H1 (cell line): Measurements from ENCODE around the gene FBXW10B.

ENCODE experiments used
- ASH2L ChIP-seq: fragments of 200-600, 300-600 bp; sonication (generic); IDR thresholded peaks from one replicate; pipeline ENCODE4 v1.7.1; 2017; ENCODE audit warnings: low read length
- ATF3 ChIP-seq: IDR thresholded peaks from 2 replicates; pipeline ENCODE4 v1.6.1; 2011; ENCODE audit warnings: low read depth, mild to moderate bottlenecking, low read length; ENCODE audit not compliant: insufficient read depth
- BRCA1 ChIP-seq: IDR thresholded peaks from 2 replicates; pipeline ENCODE4 v1.6.1; 2012; ENCODE audit warnings: low read depth, low read length, improper control_type of control experiment
- CEBPB ChIP-seq: IDR thresholded peaks from 2 replicates; pipeline ENCODE4 v1.6.1; 2012; ENCODE audit warnings: low read depth, low read length
- CTCF ChIP-seq, 3 experiments: IDR thresholded peaks; 1 replicate in 2 of 3; 2 replicates in 1 of 3; pipeline versions ENCODE4 v1.5.1 to v1.6.1; 2011; ENCODE audit warnings: low read length in 3 of 3, mild to moderate bottlenecking in 3 of 3, inconsistent platforms in 2 of 3, low read depth in 1 of 3, moderate library complexity in 1 of 3; ENCODE audit not compliant: insufficient read depth in 1 of 3; ENCODE audit errors: control extremely low read depth in 1 of 3
- EGR1 ChIP-seq: IDR thresholded peaks from 2 replicates; pipeline ENCODE4 v1.6.1; 2011; ENCODE audit warnings: low read depth, low read length, borderline replicate concordance
- EP300 ChIP-seq, 2 experiments: IDR thresholded peaks; 1 replicate in 1 of 2; 2 replicates in 1 of 2; pipeline ENCODE4 v1.6.1; 2011 to 2012; ENCODE audit warnings: low read depth in 2 of 2, low read length in 2 of 2, mild to moderate bottlenecking in 2 of 2, borderline replicate concordance in 1 of 2, inconsistent platforms in 1 of 2, moderate library complexity in 1 of 2
- EZH2 ChIP-seq: fragments of 200-600 bp; sonication (generic); IDR thresholded peaks from 2 replicates; pipeline ENCODE4 v1.7.1; 2012; ENCODE audit warnings: low read depth, mild to moderate bottlenecking, moderate library complexity, low read length, inconsistent platforms; ENCODE audit not compliant: severe bottlenecking
- GABPA ChIP-seq: IDR thresholded peaks from 2 replicates; pipeline ENCODE4 v1.6.1; 2011; ENCODE audit warnings: mild to moderate bottlenecking, low read length, moderate library complexity, borderline replicate concordance; ENCODE audit not compliant: insufficient read depth
- JUN ChIP-seq: IDR thresholded peaks from 2 replicates; pipeline ENCODE4 v1.6.1; 2011; ENCODE audit warnings: low read depth, mild to moderate bottlenecking, improper control_type of control experiment, low read length
- POLR2A ChIP-seq, 2 experiments: IDR thresholded peaks; 1 replicate in 1 of 2; 2 replicates in 1 of 2; pipeline ENCODE4 v1.6.1; 2011; ENCODE audit warnings: low read depth in 2 of 2, low read length in 2 of 2, mild to moderate bottlenecking in 2 of 2; ENCODE audit errors: control extremely low read depth in 1 of 2
- RFX5 ChIP-seq: IDR thresholded peaks from 2 replicates; pipeline ENCODE4 v1.6.1; 2011; ENCODE audit warnings: low read depth, low read length, improper control_type of control experiment, borderline replicate concordance
- SIX5 ChIP-seq: IDR thresholded peaks from 2 replicates; pipeline ENCODE4 v1.6.1; 2011; ENCODE audit warnings: mild to moderate bottlenecking, low read depth, low read length

GRCh38 chr17:15658296-15658695, 38.8 kb upstream of the FBXW10B start:
- TF ChIP-seq POLR2A (IDR thresholded peaks at IDR 0.05; ENCODE audit: control extremely low read depth in 1 of 2, low read depth in 2 of 2, low read length in 2 of 2) (no peak), CTCF (IDR thresholded peaks at IDR 0.05; ENCODE audit: control extremely low read depth in 1 of 3, insufficient read depth in 1 of 3, low read depth in 1 of 3, low read length in 3 of 3) (no peak), BRCA1 (no peak), EP300 (IDR thresholded peaks at IDR 0.05; ENCODE audit: borderline replicate concordance in 1 of 2, low read depth in 2 of 2, low read length in 2 of 2) (no peak), ATF3 (no peak), EGR1 (no peak), GABPA (no peak), EZH2 (no peak), JUN (no peak), SIX5 (no peak), ASH2L (no peak), RFX5 (no peak), CEBPB (no peak)
